ENCODE results near the gene TMEM37.
A peak's percentile ranks its signal among the peaks of the same experiment; 100 is the strongest.

TMEM37 gene

GRCh38 chr2:119480184-119480583 lies 48.5 kb downstream of the TMEM37 start:
- TF ChIP-seq CTCF (IDR thresholded peaks at IDR 0.05; ENCODE audit: poor library complexity, severe bottlenecking): no peak
- ATAC-seq (ENCODE audit: low read depth) (no peak), DNase-seq (ENCODE audit: low spot score) (peak; percentile 2)
- H3K4me1 ChIP-seq (ENCODE audit: insufficient read depth, poor library complexity, severe bottlenecking): no peaks in the 10 kb centered on the region
- no peaks in the 10 kb centered on the region for H3K9me3 ChIP-seq (ENCODE audit: severe bottlenecking)
- no peak overlapping the region for H3K27ac ChIP-seq (ENCODE audit: poor library complexity, severe bottlenecking)
- H3K36me3 ChIP-seq (ENCODE audit: low read depth): no peaks in the 10 kb centered on the region
- no peak overlapping the region for H3K4me3 ChIP-seq (ENCODE audit: severe bottlenecking)
- no peaks in the 10 kb centered on the region for H3K27me3 ChIP-seq (ENCODE audit: insufficient read depth, poor library complexity, severe bottlenecking)

- Histone ChIP-seq H3K27ac (ENCODE audit: poor library complexity, severe bottlenecking) (no peak overlapping the region), H3K4me3 (ENCODE audit: severe bottlenecking) (no peak overlapping the region), H3K9me3 (ENCODE audit: severe bottlenecking) (no peaks in the 10 kb centered on the region), H3K4me1 (ENCODE audit: insufficient read depth, poor library complexity, severe bottlenecking) (no peaks in the 10 kb centered on the region), H3K36me3 (ENCODE audit: low read depth) (no peaks in the 10 kb centered on the region), H3K27me3 (ENCODE audit: insufficient read depth, poor library complexity, severe bottlenecking) (no peaks in the 10 kb centered on the region)
- DNase-seq (ENCODE audit: low spot score): no peak
- TF ChIP-seq CTCF (IDR thresholded peaks at IDR 0.05; ENCODE audit: poor library complexity, severe bottlenecking): no peak
- ATAC-seq (ENCODE audit: low read depth): no peak
Measured at GRCh38 chr2:119480718-119481142, 49.1 kb downstream of the TMEM37 start.

- Histone ChIP-seq H3K36me3 (ENCODE audit: low read depth) (no peaks in the 10 kb centered on the region), H3K27me3 (ENCODE audit: insufficient read depth, poor library complexity, severe bottlenecking) (no peaks in the 10 kb centered on the region), H3K9me3 (ENCODE audit: severe bottlenecking) (no peaks in the 10 kb centered on the region), H3K4me1 (ENCODE audit: insufficient read depth, poor library complexity, severe bottlenecking) (no peaks in the 10 kb centered on the region), H3K4me3 (ENCODE audit: severe bottlenecking) (no peak overlapping the region), H3K27ac (ENCODE audit: poor library complexity, severe bottlenecking) (no peak overlapping the region)
- no peak for ATAC-seq (ENCODE audit: low read depth)
- TF ChIP-seq CTCF (IDR thresholded peaks at IDR 0.05; ENCODE audit: poor library complexity, severe bottlenecking): no peak
- no peak for DNase-seq (ENCODE audit: low spot score)
Measured at GRCh38 chr2:119481501-119482455, 50.1 kb downstream of the TMEM37 start.

- H3K27ac ChIP-seq (ENCODE audit: poor library complexity, severe bottlenecking): no peak overlapping the region
- no peaks in the 10 kb centered on the region for H3K9me3 ChIP-seq (ENCODE audit: severe bottlenecking)
- ATAC-seq (ENCODE audit: low read depth): no peak
- TF ChIP-seq CTCF (IDR thresholded peaks at IDR 0.05; ENCODE audit: poor library complexity, severe bottlenecking): no peak
- DNase-seq (ENCODE audit: low spot score): no peak
- H3K36me3 ChIP-seq (ENCODE audit: low read depth): no peaks in the 10 kb centered on the region
- H3K4me3 ChIP-seq (ENCODE audit: severe bottlenecking): no peak overlapping the region
- no peaks in the 10 kb centered on the region for H3K27me3 ChIP-seq (ENCODE audit: insufficient read depth, poor library complexity, severe bottlenecking)
- H3K4me1 ChIP-seq (ENCODE audit: insufficient read depth, poor library complexity, severe bottlenecking): no peaks in the 10 kb centered on the region
Measured at GRCh38 chr2:119482481-119483394, 51.1 kb downstream of the TMEM37 start.

All from RWPE2 (cell line).